Cerebellar cortex (tissue), 1 donor: Measurements from ENCODE around the gene SEC22C.
"Not testable (repeated sequence)": the region's sequence is repeated elsewhere in the genome, so short reads cannot be mapped to it uniquely, and the experiment has no call there.

Experiments
- DNase-seq: peaks from one replicate; pipeline ENCODE4 v3.0.0-alpha.2; 2015; ENCODE audit warnings: low spot score

Gene SEC22C, protein sequence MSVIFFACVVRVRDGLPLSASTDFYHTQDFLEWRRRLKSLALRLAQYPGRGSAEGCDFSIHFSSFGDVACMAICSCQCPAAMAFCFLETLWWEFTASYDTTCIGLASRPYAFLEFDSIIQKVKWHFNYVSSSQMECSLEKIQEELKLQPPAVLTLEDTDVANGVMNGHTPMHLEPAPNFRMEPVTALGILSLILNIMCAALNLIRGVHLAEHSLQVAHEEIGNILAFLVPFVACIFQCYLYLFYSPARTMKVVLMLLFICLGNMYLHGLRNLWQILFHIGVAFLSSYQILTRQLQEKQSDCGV

DNA sequence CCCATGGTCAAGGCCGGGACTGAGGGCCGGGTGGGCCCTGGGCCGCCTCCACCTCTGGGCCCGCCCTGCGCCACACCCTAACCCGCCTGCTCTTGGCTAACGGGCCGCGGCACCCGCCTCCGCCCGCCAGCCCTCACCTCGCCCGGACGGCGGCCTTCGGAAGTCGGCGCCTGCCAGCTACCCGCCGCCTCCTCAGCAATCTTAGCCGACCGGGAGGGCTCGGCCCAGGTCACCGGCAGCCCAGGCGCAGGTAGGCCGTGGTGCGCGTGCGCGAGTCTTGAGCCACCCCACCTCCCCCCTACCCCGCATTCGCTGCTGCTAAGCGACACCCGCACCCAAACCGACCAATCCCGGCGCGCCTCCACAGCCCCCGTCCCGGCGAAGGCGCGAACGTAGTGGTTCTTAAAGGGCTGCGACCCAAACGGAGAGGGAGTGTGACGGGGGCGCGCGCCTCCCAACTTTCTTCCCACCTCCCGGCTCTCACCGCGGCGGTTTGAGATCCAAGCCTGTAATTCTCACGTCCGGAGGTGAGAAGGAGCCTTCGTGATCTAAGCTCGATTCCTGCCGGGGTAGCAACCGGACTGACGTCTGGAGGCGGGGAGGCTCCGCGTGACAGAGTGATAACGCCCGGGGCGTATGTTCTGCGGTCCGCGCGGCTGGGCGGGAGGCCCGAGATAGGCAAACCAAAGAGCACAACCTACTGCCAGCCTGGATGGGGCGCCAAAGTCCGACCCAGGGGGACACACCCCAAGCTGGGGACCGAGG, at the start of gene SEC22C:
Gene SEC22C, minus strand, starts transcription at position 259 of the 765 bp plus-strand sequence. CDS start 12,921 bp downstream, outside the sequence.
- peak; percentile 97 for DNase-seq

- peak; percentile 15 for DNase-seq
These were observed 31.7 kb upstream of the SEC22C start for GRCh38 chr3:42613462-42613861.

GRCh38 chr3:42612928-42613327, 31.2 kb upstream of the SEC22C start:
- DNase-seq, result no peak

DNA sequence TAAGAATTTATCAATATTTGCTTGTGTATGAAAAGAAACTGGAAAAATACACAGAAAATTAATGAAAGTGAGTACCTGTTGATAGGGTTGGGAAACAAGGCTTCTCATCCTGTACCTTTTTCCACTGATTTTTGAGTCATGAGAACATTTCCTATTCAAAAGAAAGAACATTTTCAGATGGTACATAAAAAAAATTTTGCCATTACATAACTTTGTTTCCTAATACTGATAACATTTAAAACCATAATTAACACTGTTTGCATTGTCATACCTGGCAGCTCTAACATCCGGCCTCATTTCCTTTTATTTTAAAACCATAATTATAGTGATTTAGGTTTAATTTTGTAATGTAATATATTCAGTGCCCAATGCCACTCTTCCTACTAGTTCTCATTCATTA, 30.4 kb upstream of the SEC22C start:
- no peak for DNase-seq

- no peak for DNase-seq
These were observed 29.2 kb upstream of the SEC22C start for GRCh38 chr3:42610976-42611375.

- peak; percentile 45 for DNase-seq
These were observed 26.8 kb upstream of the SEC22C start for GRCh38 chr3:42608581-42608980.

DNA sequence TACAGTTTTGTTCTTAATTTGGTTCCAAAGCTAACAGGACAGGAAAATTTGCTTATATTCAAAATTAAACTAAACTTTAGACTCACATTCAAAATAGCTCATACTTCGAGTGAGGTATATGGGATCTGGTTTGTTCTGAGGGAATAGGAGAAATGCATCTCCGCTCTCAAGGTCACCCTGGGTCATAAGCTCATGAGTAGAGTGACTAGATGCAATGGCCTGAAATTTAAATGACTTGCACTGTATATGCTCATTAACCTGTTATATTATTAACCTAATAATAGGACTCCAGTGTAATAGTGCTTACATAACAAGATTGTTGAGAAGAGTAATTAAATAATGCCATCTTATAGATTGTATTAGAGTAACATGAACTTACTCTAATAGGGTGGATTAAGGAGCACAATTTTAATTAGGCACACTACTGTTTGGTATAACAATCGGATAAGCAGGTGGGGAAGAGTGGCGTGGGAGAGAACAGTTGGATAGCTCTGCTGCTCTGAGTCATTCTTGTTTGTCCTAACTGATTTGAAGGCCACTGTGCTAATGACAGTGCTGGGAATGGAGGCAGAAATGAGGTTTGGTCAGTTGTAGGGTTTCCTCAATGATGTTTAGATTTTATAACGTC, 23.9 kb upstream of the SEC22C start:
- peak; percentile 22 for DNase-seq

- no peak for DNase-seq
These were observed 21.2 kb upstream of the SEC22C start for GRCh38 chr3:42602961-42603360.

DNA sequence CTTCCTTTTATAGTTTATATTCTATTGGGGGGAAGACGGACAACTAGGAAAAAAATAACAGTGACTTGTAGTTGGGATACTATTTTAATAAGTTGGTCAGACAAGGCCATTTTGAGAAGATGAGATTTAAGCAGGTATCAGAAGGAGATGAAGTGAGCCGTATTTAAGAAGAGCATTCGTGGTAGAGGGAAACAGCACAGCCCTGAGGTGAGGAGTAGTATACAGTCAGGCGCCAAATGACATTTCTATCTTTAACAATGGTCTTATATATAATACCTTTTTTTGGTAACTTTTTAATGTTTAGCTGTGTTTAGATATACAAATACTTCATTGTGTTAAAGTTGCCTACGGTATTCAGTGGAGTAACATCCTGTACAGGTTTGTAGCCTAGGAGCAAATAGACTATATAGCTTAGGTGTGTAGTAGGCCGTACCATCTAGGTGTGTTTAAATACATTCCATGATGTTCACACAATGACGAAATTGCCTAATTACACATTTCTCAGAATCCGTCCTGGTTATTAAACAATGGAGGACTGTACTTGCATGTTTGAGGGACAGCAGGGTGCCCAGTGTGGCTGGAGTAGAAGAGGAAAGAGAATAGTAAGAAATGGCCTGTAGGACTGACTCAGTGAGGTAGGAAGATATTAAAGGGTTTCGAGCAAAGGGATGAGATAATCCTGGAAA, 20.3 kb upstream of the SEC22C start:
- DNase-seq, result peak; percentile 41

DNA sequence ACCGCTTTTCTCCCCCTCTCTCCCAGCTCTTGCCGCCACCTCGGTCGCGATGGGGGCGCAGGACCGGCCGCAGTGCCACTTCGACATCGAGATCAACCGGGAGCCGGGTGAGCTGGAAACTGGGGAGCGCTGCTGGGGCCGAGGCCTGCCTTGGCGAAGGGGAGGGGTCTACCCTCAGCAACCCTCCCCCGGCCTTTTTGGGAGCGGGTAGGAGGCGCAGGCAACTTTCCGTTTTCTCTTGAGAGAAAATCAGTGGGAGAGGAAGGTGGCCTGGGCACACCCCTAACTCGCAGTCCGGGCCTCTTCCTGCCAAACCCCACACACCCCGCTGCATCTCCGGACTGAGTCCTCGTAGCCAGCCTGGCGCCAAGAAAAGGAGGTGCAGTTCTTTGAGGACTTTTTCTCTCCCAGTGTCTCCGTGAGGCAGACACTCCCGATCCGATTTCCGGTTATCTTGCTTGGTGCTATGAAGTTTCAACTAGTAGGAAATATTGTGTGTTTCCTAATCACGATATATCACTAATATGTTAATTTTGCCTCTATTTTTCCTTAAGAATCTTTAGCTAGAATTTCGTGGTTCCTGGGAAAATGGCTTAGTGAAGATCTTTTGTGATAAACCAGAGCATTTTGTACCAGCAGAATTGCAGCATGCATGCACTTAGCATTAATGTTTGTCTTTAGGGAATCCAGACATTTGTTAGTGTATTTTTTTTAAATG, 19.4 kb upstream of the SEC22C start:
- peak; percentile 68 for DNase-seq

DNA sequence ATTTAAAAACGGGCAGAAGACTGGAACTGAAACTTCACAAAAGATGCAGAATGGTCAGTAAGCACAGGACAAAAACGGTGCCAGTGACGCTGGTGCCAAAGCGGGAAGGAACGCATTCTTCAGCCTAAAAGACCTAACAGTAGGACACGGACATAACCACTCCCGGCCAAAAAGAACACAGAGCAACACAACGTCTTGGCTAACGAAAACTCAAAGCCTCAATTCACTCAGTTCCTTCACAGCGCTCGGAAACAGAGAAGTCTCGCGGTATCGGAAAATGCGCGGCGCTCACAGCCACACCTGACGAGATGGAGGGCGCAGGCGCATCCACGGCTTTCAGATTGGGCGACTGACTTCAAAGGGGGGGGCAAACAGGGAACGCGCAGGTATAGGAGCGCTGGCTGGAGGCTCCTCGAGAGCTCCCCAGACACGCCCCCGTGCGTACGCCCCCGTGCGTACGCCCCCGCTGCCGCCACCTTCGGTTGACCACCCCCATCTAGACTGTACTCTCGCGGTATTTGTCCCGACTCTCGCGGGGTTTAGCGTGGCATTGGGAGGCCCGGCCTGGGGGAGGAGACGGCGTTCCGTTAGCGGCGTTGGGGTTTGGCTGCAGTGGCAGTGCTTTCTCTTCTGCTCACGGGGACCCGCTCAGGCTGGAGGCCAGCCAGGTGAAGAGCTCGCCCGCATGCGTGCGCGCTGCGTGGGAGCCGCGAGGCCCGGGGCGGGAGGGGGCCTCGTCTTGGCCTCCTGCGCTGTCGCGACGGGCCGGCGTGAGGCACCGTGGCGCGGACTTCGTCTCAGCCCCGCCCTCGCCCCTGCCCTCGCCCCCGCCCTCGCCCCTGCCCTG, 18.6 kb upstream of the SEC22C start, which contains the start of gene NKTR:
Gene NKTR, plus strand, starts transcription at position 576 of the 847 bp plus-strand sequence. CDS start 321 bp downstream, outside the sequence.
- DNase-seq, result peak; percentile 99

- DNase-seq, result not testable (repeated sequence)
These were observed 15.3 kb upstream of the SEC22C start for GRCh38 chr3:42597098-42597497.

DNA sequence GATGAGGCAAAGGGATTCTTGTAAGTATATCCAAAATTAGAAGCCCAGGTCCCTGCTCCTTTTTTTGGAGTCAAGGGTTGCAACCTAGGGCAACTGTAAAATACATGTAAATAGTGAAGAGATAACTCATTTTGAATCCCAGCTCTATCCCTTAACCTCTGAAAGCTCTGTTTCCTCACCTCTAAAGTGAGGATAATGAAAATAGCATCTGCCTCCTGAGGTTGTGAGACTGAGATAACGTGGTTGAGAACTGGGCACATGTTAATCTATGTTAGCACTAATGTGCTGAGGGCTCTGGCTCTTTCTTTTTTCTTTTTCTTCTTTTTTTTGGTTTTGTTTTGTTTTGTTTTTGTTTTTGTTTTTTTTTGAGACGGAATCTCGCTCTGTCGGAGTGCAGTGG, 13.9 kb upstream of the SEC22C start:
- DNase-seq, result no peak

- no peak for DNase-seq
These were observed 11.9 kb upstream of the SEC22C start for GRCh38 chr3:42593635-42594034.

- DNase-seq, result no peak
These were observed 10.0 kb upstream of the SEC22C start for GRCh38 chr3:42591811-42592210.

- DNase-seq, result no peak
These were observed 9.4 kb upstream of the SEC22C start for GRCh38 chr3:42590989-42591756.

GRCh38 chr3:42589382-42590109, 7.8 kb upstream of the SEC22C start:
- DNase-seq, result no peak

DNA sequence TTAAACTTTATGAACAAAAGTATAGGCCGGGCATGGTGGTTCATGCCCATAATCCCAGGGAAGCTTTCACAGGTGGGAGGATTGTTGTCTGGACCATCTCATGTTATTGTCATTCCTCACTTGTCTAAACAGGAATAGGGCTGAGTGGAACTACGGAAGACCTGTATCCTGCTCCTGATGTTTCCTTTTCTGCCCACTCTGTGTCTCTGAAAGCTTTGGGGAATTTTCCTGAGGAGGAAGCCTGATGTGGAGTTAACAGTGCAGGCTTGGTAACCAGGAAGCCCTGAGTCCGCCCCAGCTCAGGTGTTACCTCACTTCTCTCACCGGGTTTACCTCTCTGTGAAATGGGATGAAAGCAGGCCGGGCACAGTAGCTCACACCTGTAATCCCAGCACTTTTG, 6.9 kb upstream of the SEC22C start:
- no peak for DNase-seq

- DNase-seq, result no peak
These were observed 805 bp upstream of the SEC22C start for GRCh38 chr3:42582474-42583070.
